ENCODE measurements around the gene SLC12A2. TPM values are rescaled to one million over a fixed set of nuclear protein-coding genes. Genes with fewer than 3 reads are reported as not detected.

The SLC12A2 gene
- total and polyA plus RNA-seq, 2 donors (not counting 1 experiment from before 2014, with no cell fraction given): 3.1 to 28.7 TPM

GRCh38 chr5:128144491-128144890 lies 60.9 kb downstream of the SLC12A2 start:
- Histone ChIP-seq H3K4me2 (replicated peaks; ENCODE audit: low read depth, low read length, poor library complexity, severe bottlenecking) (no peak overlapping the region), H3K27me3 (replicated peaks in 1 of 4; ENCODE audit: control extremely low read depth in 1 of 4, control insufficient read depth in 3 of 4, insufficient read depth in 4 of 4, low read length in 3 of 4) (no peaks in the 10 kb centered on the region), H3K9ac (ENCODE audit: low read length) (no peak overlapping the region), H4K20me1 (ENCODE audit: control insufficient read depth, insufficient read depth, low read length, poor library complexity, severe bottlenecking) (no peaks in the 10 kb centered on the region), H3K27ac (ENCODE audit: low read length in 2 of 2) (no peak overlapping the region), H3K4me1 (ENCODE audit: control insufficient read depth in 2 of 2, insufficient read depth in 2 of 2, low read length in 2 of 2) (no peaks in the 10 kb centered on the region), H3K4me3 (ENCODE audit: control extremely low read depth in 1 of 5, extremely low read depth in 1 of 5, insufficient read depth in 1 of 5, low read depth in 2 of 5, low read length in 4 of 5) (no peak overlapping the region), H3K9me3 (ENCODE audit: control extremely low read depth in 1 of 3, control insufficient read depth in 2 of 3, insufficient read depth in 1 of 3, low read length in 2 of 3) (no peaks in the 10 kb centered on the region), H3K79me2 (ENCODE audit: control insufficient read depth, insufficient read depth, low read length) (no peaks in the 10 kb centered on the region), H2AFZ (ENCODE audit: insufficient read depth, low read depth, low read length, poor library complexity, severe bottlenecking) (no peak overlapping the region), H3K36me3 (replicated peaks in 1 of 2; ENCODE audit: control extremely low read depth in 1 of 2, control insufficient read depth in 1 of 2, extremely low read depth in 1 of 2, insufficient read depth in 2 of 2, low read length in 1 of 2) (peaks cover 5 to 21% of the 10 kb centered on the region in 2 experiments)
- H3K9me3 Mint-ChIP-seq (ENCODE audit: insufficient read depth): no peaks in the 10 kb centered on the region
- intact Hi-C loops (cut with micrococcal nuclease): no loop called here
- no peak for DNase-seq
- no peaks in the 10 kb centered on the region for H3K27me3 Mint-ChIP-seq
- ATAC-seq (ENCODE audit: low read depth): no peak
- whole genome bisulfite sequencing (ENCODE audit: insufficient coverage): 100% methylated on average over 1 of the region's 1 CpG
- H3K4me1 Mint-ChIP-seq: no peaks in the 10 kb centered on the region
- POLR2A ChIA-PET: no interaction called here
- no peak for TF ChIP-seq EZH2 (IDR thresholded peaks at IDR 0.05; ENCODE audit: borderline replicate concordance, insufficient read depth, low read depth, low read length, poor library complexity, severe bottlenecking)
- no peak for TF ChIP-seq CTCF (IDR thresholded peaks at IDR 0.05)
- CTCF ChIA-PET: no interaction called here
- no peak overlapping the region for H3K27ac Mint-ChIP-seq
- H3K4me3 Mint-ChIP-seq: no peak overlapping the region

DNA sequence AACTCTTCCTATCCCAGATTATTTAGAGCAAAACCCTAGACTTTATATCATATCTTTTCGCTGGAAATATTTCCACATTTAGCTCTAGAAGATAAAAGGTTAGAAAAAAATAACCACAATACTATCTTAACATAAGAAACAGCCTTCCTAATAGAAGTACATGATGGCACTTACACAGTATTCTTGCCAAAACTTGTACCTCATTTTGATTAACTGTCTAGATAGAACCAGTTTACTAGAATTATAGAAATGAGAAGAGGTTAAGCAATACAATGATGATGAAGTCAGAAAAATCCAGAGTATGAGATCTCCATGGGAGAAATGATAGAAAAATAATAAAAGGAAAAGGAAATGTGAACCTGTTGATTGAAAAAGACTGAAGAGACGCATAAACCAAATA lies 63.1 kb downstream of the SLC12A2 start:
- no CpG with 5 or more reads among the region's 2 CpGs for WGBS (ENCODE audit: insufficient coverage)
- H3K27me3 ChIP-seq (replicated peaks in 1 of 4; ENCODE audit: control extremely low read depth in 1 of 4, control insufficient read depth in 3 of 4, insufficient read depth in 4 of 4, low read length in 3 of 4): no peaks in the 10 kb centered on the region
- H3K36me3 ChIP-seq (replicated peaks in 1 of 2; ENCODE audit: control extremely low read depth in 1 of 2, control insufficient read depth in 1 of 2, extremely low read depth in 1 of 2, insufficient read depth in 2 of 2, low read length in 1 of 2): peaks cover 0 to 29% of the 10 kb centered on the region in 2 experiments
- no peak overlapping the region for H3K9ac ChIP-seq (ENCODE audit: low read length)
- H3K4me3 ChIP-seq (ENCODE audit: control extremely low read depth in 1 of 5, extremely low read depth in 1 of 5, insufficient read depth in 1 of 5, low read depth in 2 of 5, low read length in 4 of 5): no peak overlapping the region
- H3K27ac Mint-ChIP-seq: no peak overlapping the region
- no peaks in the 10 kb centered on the region for H4K20me1 ChIP-seq (ENCODE audit: control insufficient read depth, insufficient read depth, low read length, poor library complexity, severe bottlenecking)
- no peak overlapping the region for H2AFZ ChIP-seq (ENCODE audit: insufficient read depth, low read depth, low read length, poor library complexity, severe bottlenecking)
- no peak overlapping the region for H3K4me3 Mint-ChIP-seq
- CTCF ChIA-PET: no interaction called here
- POLR2A ChIA-PET: no interaction called here
- DNase-seq (no peak), ATAC-seq (ENCODE audit: low read depth) (no peak)
- TF ChIP-seq EZH2 (IDR thresholded peaks at IDR 0.05; ENCODE audit: borderline replicate concordance, insufficient read depth, low read depth, low read length, poor library complexity, severe bottlenecking) (no peak), CTCF (IDR thresholded peaks at IDR 0.05) (no peak)
- no peaks in the 10 kb centered on the region for H3K9me3 ChIP-seq (ENCODE audit: control extremely low read depth in 1 of 3, control insufficient read depth in 2 of 3, insufficient read depth in 1 of 3, low read length in 2 of 3)
- H3K9me3 Mint-ChIP-seq (ENCODE audit: insufficient read depth): no peaks in the 10 kb centered on the region
- H3K4me2 ChIP-seq (replicated peaks; ENCODE audit: low read depth, low read length, poor library complexity, severe bottlenecking): no peak overlapping the region
- H3K27me3 Mint-ChIP-seq: no peaks in the 10 kb centered on the region
- intact Hi-C loops (cut with micrococcal nuclease): no loop called here
- no peak overlapping the region for H3K27ac ChIP-seq (ENCODE audit: low read length in 2 of 2)
- H3K4me1 ChIP-seq (ENCODE audit: control insufficient read depth in 2 of 2, insufficient read depth in 2 of 2, low read length in 2 of 2): no peaks in the 10 kb centered on the region
- H3K79me2 ChIP-seq (ENCODE audit: control insufficient read depth, insufficient read depth, low read length): no peaks in the 10 kb centered on the region
- H3K4me1 Mint-ChIP-seq: no peaks in the 10 kb centered on the region
